Measurements from ENCODE around the gene BCL2L13.

Gene BCL2L13

DNA sequence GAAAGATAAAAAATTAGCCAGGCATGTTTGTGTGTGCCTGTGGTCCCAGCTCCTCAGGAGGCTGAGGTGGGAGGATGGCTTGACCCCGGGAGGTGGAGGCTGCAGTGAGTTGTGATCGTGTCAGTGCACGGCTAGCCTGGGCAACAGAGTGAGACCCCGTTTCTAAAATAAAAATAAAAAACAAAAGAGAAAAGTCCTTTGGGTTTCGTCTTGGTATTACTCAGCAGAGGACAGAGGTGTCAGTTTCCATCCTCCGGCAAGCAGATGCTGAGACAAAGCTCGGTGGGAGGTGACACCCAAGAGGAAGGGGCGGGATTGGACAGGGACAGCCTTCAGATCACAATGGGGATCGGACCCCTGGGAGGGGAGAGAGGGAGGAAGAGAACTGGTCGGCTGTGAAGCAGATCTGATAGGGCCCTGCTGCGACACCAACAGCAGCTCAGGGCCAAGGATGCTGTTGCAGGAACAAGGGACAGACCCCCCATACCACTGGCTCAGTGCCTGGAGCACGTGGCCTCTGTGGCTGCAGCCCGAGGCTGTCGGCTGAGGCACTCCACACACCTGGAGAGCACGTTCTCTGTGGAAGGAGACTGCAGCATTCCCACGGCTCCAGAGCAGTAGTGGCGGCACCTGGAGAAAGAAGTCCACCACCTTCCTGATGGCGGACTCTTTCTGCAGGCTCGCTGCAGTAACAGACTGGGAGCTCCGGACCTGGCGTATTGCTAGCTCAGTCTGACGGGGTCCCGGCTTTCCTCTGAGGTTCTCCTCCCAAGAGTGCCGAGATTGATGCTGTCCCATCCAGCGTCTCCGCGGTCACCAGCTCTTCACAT, 140.9 kb downstream of the BCL2L13 start:
- no peak for DNase-seq (ENCODE audit: low read depth in 2 of 2)

DNA sequence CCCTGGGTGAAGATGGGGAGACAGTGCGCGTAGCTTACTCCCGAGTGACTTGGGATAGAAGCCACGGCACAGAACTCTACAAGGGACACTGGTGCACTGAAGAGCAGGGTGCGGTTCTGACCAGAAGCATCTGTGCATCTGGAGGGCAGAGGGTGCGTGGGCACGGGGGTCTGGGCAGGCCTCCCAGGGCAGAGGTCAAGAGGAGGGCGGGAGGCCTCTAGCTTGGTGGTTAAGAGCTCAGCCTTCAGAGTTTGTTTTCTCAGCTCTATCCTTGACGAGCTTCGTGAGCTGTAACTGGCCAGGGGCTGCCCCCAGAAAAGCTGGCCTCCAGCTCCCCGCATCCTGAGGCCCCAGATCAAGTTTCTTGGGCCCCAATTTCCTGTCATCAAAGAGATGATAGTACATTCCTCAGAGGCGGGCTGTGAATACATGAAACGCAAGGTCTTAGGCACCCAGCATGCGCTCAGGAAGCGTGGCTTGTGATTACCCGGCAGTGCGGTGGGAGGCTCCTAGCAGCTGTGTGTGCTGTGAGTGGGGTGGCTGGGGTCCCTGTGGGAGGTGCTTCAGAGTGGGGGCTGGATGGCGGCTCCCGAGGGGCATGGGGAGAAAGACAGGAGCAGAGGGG, 141.7 kb downstream of the BCL2L13 start:
- DNase-seq (ENCODE audit: low read depth in 2 of 2) = no peak

Data from stimulated activated CD4-positive, alpha-beta T cell treated with anti-CD3 and anti-CD28 coated beads, Interleukin-1b, Interleukin-23, amount 100 ng/mL, for 4 hours (primary cell).